CD4-positive, alpha-beta T cell (primary cell): ENCODE results near the gene ZNF281. TPM values are rescaled to one million over a fixed set of nuclear protein-coding genes. Genes with fewer than 3 reads are reported as not detected.

Source experiments
- ATAC-seq: fragments of 200-7000 bp; cut with Tn5 transposase; one replicate; pipeline ENCODE4 v1.10.0; 2022; ENCODE audit warnings: mild to moderate bottlenecking; ENCODE audit not compliant: poor library complexity
- CTCF ChIA-PET: fragments of 350-600 bp; sonication (Branson Sonifier 250); formaldehyde crosslinking; loops from one replicate; lab custom pipeline; 2021; ENCODE audit warnings: antibody characterized with exemption, inconsistent platforms; lab: Charles Lee
- POLR2A ChIA-PET: fragments of 350-600 bp; sonication (Branson Sonifier 250); formaldehyde crosslinking; loops from one replicate; lab custom pipeline; 2021; ENCODE audit warnings: antibody characterized with exemption, inconsistent platforms; lab: Charles Lee
- DNase-seq, 14 experiments: peaks; one replicate each; pipeline ENCODE4 v3.0.0-alpha.2; 2013 to 2020; ENCODE audit warnings: mixed read lengths in 2 of 14
- H3K27ac ChIP-seq, 2 donors: one replicate each; pipeline versions ENCODE4 v1.5.1 to v1.7.0; 2013; ENCODE audit warnings: low read length in 2 of 2, low read depth in 1 of 2, mild to moderate bottlenecking in 1 of 2
- H3K27me3 ChIP-seq, 2 experiments: 1 replicate in 1 of 2; 2 replicates in 1 of 2; pipeline versions ENCODE4 v1.6.1 to v1.7.0; 2013; ENCODE audit warnings: low read length in 2 of 2, control low read depth in 1 of 2, mild to moderate bottlenecking in 1 of 2, moderate library complexity in 1 of 2; ENCODE audit not compliant: insufficient read depth in 2 of 2, control insufficient read depth in 1 of 2
- H3K36me3 ChIP-seq: one replicate; pipeline ENCODE4 v1.6.1; 2013; ENCODE audit warnings: low read length, control low read depth; ENCODE audit not compliant: insufficient read depth
- H3K4me1 ChIP-seq: one replicate; pipeline ENCODE4 v1.6.1; 2013; ENCODE audit warnings: low read length, control low read depth; ENCODE audit not compliant: insufficient read depth
- H3K4me3 ChIP-seq: one replicate; pipeline ENCODE4 v1.5.1; 2013; ENCODE audit warnings: mild to moderate bottlenecking, low read length, moderate library complexity
- H3K9me3 ChIP-seq, 2 experiments: 1 replicate in 1 of 2; 2 replicates in 1 of 2; pipeline versions ENCODE4 v1.6.1 to v1.7.0; 2013; ENCODE audit warnings: low read length in 2 of 2, mild to moderate bottlenecking in 2 of 2, control low read depth in 1 of 2, moderate library complexity in 1 of 2; ENCODE audit not compliant: control insufficient read depth in 1 of 2, insufficient read depth in 1 of 2
- H3K27ac Mint-ChIP-seq: one replicate; pipeline ENCODE4 v1.8.0; 2020; ENCODE audit warnings: mixed read lengths
- H3K27me3 Mint-ChIP-seq: one replicate; pipeline ENCODE4 v1.8.0; 2021; ENCODE audit warnings: mixed read lengths
- H3K36me3 Mint-ChIP-seq: one replicate; pipeline ENCODE4 v1.8.0; 2021; ENCODE audit warnings: low read depth, mixed read lengths
- H3K4me1 Mint-ChIP-seq: one replicate; pipeline ENCODE4 v1.8.0; 2021; ENCODE audit warnings: low read depth, mixed read lengths
- H3K4me3 Mint-ChIP-seq: one replicate; pipeline ENCODE4 v1.8.0; 2020; ENCODE audit warnings: mild to moderate bottlenecking, mixed read lengths
- H3K9me3 Mint-ChIP-seq: one replicate; pipeline ENCODE4 v1.8.0; 2020; ENCODE audit warnings: mixed read lengths
- intact Hi-C, 2 experiments: fragments of 100-400 bp; cut with DNase I in 1 of 2; cut with micrococcal nuclease in 1 of 2; formaldehyde crosslinking; loops; one replicate each; pipeline versions ENCODE4 v1.15.1 to v1.9.0; 2023 to 2025; cut with DNase I, micrococcal nuclease
- total RNA-seq, 174 experiments: library from RNA in 2 of 174; stranded (reverse) in 2 of 174; gene quantifications; one replicate each; pipeline ENCODE4 v1.2.3 and lab custom pipeline; 2021 to 2026
- TF ChIP-seq, protein P1 (sequence below): fragments of 200-600 bp; IDR thresholded peaks from one replicate; pipeline ENCODE4 v1.8.0; 2022; ENCODE audit warnings: antibody characterized with exemption, mild to moderate bottlenecking

ZNF281 gene
- total RNA-seq, 2 experiments from 2014 or later: 27.6 to 29.3 TPM

DNA sequence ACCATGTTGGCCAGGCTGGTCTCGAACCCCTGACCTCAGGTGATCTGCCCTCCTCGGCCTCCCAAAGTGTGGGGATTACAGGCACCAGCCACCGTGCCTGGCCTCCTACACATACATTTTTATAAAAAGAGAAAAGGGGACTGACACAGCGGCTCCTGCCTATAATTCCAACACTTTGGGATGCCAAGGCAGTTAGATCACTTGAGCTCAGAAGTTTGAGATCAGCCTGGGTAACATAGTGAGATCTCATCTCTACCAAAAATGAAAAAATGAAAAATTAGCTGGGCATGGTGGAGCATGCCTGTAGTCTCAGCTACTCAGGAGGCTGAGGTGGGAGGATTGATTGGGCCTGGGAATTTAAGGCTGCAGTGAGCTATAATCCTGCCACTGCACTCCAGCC is 23.4 kb downstream of the ZNF281 start:
- no peaks in the 10 kb centered on the region for H3K9me3 Mint-ChIP-seq
- H3K27me3 ChIP-seq: no peaks in the 10 kb centered on the region
- DNase-seq (no peak), ATAC-seq (no peak)
- H3K27ac Mint-ChIP-seq: no peak overlapping the region
- no peaks in the 10 kb centered on the region for H3K4me1 Mint-ChIP-seq
- intact Hi-C loops: no loop called here
- H3K27me3 Mint-ChIP-seq: no peaks in the 10 kb centered on the region
- ChIA-PET POLR2A (no interaction called here), CTCF (no interaction called here)
- H3K4me3 ChIP-seq: no peak overlapping the region
- no peaks in the 10 kb centered on the region for H3K9me3 ChIP-seq
- H3K4me3 Mint-ChIP-seq: no peak overlapping the region
- no peak overlapping the region for H3K27ac ChIP-seq
- no peaks in the 10 kb centered on the region for H3K4me1 ChIP-seq
- H3K36me3 ChIP-seq: no peaks in the 10 kb centered on the region
- H3K36me3 Mint-ChIP-seq: no peaks in the 10 kb centered on the region
- TF ChIP-seq, protein P1, sequence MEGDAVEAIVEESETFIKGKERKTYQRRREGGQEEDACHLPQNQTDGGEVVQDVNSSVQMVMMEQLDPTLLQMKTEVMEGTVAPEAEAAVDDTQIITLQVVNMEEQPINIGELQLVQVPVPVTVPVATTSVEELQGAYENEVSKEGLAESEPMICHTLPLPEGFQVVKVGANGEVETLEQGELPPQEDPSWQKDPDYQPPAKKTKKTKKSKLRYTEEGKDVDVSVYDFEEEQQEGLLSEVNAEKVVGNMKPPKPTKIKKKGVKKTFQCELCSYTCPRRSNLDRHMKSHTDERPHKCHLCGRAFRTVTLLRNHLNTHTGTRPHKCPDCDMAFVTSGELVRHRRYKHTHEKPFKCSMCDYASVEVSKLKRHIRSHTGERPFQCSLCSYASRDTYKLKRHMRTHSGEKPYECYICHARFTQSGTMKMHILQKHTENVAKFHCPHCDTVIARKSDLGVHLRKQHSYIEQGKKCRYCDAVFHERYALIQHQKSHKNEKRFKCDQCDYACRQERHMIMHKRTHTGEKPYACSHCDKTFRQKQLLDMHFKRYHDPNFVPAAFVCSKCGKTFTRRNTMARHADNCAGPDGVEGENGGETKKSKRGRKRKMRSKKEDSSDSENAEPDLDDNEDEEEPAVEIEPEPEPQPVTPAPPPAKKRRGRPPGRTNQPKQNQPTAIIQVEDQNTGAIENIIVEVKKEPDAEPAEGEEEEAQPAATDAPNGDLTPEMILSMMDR: no peak

DNA sequence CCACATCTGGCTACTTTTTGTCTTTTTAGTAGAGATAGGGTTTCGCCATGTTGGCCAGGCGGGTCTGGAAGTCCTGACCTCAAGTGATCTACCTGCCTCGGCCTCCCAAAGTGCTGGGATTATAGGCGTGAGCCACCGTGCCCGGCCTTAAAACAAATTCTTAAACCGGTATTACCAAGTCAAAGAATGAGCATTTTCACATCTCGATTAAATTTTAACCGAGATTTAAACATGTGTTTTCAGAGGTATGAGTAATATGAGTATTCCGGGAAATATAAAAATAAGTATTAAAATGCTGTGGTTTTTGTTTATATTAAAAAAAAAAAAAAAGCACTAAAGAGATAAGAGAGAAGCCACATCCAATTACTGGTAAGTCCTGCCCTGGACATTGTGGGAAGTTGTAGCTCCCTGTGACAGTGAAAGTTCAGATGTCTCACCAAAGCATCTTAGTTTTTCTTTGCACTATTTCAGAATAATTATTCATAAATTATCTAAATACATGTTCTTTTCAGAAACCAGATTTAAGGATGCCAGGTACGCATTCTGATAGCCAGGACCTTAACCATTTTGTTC is 24.9 kb downstream of the ZNF281 start:
- H3K4me3 ChIP-seq: no peak overlapping the region
- Mint-ChIP-seq H3K27me3 (no peaks in the 10 kb centered on the region), H3K36me3 (no peaks in the 10 kb centered on the region), H3K4me1 (no peaks in the 10 kb centered on the region), H3K4me3 (no peak overlapping the region), H3K27ac (no peak overlapping the region), H3K9me3 (no peaks in the 10 kb centered on the region)
- ChIA-PET CTCF (no interaction called here), POLR2A (no interaction called here)
- no peaks in the 10 kb centered on the region for H3K27me3 ChIP-seq
- no peak overlapping the region for H3K27ac ChIP-seq
- TF ChIP-seq, protein P1: no peak
- ATAC-seq: no peak
- no peaks in the 10 kb centered on the region for H3K9me3 ChIP-seq
- no peak for DNase-seq
- no peaks in the 10 kb centered on the region for H3K4me1 ChIP-seq
- no peaks in the 10 kb centered on the region for H3K36me3 ChIP-seq
- intact Hi-C loops: no loop called here

DNA sequence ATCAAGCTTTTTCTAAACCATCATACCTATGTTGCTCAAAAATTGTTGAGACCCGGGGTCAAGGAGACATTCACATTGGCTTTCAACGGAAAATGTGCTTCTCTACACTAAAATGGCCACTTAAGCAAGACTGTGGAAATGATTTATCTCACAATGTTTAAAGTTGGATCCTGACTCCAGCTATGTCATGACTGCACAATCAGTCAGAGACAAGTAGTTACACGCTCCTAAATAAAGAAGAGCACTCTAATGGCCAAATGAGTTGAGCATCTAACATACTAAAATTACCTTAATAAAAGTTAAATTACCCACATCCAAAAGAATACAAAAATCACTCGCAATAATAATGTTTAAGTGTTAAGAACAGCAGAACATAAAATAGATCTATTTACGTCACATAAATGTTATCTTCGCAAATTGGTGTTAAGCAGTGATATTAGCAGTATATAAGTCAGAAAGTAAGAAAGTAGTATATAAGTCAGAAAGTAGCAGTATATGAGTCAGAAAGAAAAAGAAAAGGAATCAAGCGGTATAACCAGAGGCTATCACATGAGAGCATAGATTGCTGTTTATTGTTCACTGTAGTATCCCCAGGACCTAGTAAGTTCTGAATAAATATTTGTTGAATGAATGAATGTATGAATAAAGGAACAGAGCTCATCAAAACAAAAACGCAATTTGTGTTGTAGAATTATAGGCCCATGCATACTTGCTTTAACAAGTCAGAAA is 28.4 kb downstream of the ZNF281 start:
- intact Hi-C loops: no loop called here
- POLR2A ChIA-PET: no interaction called here
- no peak overlapping the region for H3K27ac Mint-ChIP-seq

More for the DNA sequence above, 28.4 kb downstream of the ZNF281 start:
- no peak overlapping the region for H3K4me3 Mint-ChIP-seq
- no peak overlapping the region for H3K4me3 ChIP-seq
- no peak for ATAC-seq
- no peaks in the 10 kb centered on the region for H3K36me3 ChIP-seq
- H3K9me3 Mint-ChIP-seq: no peaks in the 10 kb centered on the region
- no peak for DNase-seq
- CTCF ChIA-PET: no interaction called here
- H3K27me3 ChIP-seq: no peaks in the 10 kb centered on the region
- no peaks in the 10 kb centered on the region for H3K4me1 ChIP-seq
- TF ChIP-seq, protein P1: no peak
- H3K9me3 ChIP-seq: no peaks in the 10 kb centered on the region
- no peaks in the 10 kb centered on the region for H3K36me3 Mint-ChIP-seq
- no peaks in the 10 kb centered on the region for H3K27me3 Mint-ChIP-seq
- no peak overlapping the region for H3K27ac ChIP-seq
- H3K4me1 Mint-ChIP-seq: no peaks in the 10 kb centered on the region
